AG09309 (cell line): ENCODE results near the gene TNNI2.

ENCODE experiments used
- DNase-seq: peaks from one replicate; pipeline ENCODE4 v3.0.0-alpha.2; 2010; ENCODE audit warnings: low read depth
- H3K4me3 ChIP-seq: 2 replicates; pipeline ENCODE4 v1.5.1; 2011; ENCODE audit warnings: mild to moderate bottlenecking, low read depth, low read length, moderate library complexity; ENCODE audit not compliant: control insufficient read depth
- CTCF ChIP-seq: IDR thresholded peaks from 2 replicates; pipeline ENCODE4 v1.5.1; 2011; ENCODE audit warnings: mild to moderate bottlenecking, low read depth, low read length, inconsistent platforms; ENCODE audit not compliant: insufficient read depth, control insufficient read depth; ENCODE audit errors: missing control alignments

Gene TNNI2

DNA sequence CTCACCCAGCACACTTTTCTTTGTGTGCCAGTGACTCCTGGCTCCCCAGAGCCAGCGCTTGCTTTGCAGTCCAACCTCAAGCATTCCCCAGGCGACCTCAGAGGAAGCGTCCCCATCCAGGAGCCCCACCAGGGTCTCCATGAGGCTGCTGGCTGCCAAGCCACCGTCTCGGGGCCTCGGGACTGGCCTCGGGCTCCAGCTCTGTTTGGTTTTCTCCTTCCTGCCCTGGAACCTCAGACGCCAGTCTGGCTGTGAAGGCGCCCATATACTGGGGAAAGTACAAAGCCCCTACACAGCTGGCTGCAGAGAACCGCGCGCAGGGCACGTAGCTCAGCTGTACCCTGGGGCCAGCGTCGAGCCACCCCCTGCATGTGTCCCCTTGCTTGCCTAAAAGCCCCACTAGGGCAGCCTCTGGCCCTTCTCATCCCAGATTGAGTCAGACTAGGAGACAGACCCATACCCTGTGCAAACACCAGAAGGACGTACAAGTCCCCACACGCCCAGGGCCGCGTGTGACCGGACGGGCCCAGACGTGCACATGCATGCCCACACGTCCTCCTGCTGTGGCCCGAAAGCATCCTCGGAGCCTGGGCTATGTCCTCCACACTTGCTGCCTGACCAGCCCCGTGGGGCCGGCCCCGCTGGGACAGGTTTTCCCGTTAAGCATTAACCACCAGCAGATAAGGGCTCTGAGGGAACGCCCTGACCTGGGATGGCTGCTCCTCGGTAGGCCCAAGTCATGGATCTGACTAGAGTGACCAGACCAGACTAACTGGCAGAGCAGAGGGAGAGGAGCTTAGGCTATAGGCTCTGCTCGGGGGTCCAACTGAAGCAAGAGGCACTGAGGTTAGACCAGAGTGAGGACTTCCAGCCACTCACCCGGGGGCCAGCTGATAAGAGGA is 8.2 kb upstream of the TNNI2 start:
- no peak for DNase-seq
- H3K4me3 ChIP-seq = no peak overlapping the region
- TF ChIP-seq CTCF = no peak

DNA sequence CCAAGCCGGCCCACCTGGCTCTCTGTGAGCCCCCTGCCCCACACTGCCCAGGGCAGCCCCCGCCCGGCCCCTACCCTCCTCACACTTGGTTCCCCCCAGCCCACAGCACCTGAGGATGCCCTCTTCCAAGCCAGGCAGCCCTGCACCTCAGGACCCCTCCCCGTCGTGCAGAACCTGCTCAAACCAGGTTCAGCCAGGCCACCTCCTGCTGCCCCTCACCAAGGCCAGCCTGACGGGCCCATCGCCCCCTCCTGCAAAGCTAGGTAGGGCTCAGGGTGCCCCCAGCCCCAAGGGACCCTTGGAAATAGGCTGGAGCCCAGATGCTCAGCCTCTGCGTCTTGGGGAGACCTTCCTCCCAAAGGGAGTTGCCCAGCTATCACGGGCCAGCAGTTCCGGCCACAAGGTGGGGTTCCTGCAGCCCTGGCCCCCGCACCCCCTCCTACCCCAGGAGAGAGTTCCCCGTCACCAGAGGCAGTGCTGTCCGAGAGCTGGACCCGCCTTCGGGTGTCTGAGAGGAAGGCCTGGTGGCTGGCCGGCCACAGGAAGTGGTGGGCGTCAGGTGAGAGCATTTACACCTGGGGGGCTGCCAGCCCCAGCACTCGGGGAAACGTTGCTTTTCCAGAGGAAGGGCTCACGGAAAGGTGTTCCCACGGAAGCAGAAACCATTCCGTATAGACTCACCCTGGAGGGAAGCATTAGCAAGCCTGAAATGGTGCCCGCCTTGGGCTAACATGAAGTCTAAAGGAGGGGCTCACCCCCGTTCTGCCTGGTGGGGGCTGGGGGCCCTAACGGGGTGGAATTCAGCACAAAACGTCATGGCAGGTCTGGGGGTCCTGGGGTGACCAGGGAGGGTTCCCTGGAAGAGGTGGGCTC is 7.2 kb upstream of the TNNI2 start:
- H3K4me3 ChIP-seq = no peak overlapping the region

DNA sequence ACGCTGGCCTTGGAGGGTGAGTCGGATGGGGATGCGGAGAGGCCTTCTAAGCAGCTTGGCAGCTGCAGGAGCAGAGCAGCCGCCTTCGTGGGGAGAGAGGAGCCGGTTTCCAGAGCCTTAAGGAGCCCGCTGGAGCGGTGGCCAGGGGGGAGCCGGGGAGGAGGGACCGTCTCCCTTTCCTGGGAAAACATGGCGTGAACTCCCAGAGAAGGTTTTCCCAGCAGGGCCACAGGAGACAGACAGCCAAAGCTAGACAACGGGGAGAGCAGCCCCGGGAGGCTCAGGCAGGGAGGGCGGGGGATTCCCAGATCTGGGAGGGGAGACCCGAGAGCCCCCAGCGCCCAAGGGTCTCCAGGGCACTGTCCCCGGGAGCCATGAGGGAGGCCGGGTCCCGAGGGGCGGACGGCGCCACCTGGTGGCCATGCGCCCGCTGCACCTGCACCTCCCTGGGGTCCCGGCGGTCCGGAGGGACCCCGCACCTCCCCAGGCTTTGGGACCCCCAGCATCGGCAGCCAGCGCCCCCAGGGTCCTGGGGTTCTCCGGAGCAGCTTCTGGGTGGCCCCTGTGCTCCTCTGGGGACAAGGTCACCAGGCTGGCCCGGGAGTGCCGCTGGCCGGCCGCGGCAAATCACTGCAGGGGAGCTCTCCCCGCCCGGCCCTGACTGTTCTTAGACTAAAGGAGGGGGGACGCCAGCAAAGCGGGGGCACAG is 6.4 kb upstream of the TNNI2 start:
- peak; percentile 89 for TF ChIP-seq CTCF
- no peak for DNase-seq
- H3K4me3 ChIP-seq = no peak overlapping the region

More for the DNA sequence above, 7.2 kb upstream of the TNNI2 start:
- TF ChIP-seq CTCF = no peak
- DNase-seq = no peak

DNA sequence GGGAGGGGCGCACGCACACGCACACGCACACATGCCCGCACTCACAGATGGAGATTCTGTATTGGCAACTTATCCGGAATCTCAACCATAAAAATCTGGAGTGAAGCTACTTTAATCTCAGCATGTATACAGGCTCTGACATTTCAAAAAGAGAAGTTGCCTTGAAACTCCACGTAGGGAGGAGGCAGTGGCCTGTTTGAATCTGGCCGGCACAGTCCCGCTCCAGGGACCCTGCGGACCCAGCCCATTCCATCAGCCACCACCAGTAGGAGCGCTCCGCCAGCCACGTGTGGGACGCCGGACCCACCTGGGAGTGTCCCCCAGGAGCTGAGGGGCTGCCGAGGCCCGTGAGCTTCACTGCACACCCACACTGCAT is 5.9 kb upstream of the TNNI2 start:
- no peak overlapping the region for H3K4me3 ChIP-seq
- no peak for DNase-seq
- no peak for TF ChIP-seq CTCF

DNA sequence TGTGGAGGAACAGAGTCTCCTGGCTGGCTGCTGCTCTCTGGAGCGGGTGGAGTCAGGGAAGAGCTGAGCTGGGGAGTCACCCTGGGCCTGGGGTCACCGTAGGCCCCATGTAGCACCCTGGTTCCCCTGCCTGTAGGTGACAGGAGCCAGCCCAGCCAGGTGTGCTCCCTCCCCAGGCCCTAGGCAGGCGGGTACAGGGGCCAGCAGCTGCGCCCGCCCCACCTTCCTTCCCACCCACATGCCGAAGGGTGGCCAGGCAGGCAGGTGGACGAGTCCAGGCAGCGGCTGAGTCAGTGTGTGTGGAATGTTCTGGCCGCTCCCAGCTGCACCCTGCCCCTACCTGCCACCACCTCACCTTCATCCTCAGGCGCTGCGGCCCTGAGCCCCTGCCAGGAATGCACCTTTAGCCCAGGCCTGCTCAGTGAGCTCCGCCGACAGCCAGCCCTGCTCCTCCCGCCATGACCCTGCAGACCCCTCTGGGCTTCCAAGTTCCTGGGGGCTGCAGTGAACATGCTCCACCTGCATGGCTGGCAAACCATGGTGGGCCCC is 4.6 kb upstream of the TNNI2 start:
- no peak overlapping the region for H3K4me3 ChIP-seq
- no peak for DNase-seq
- TF ChIP-seq CTCF = no peak

- TF ChIP-seq CTCF = no peak
- no peak for DNase-seq
Observed at GRCh38 chr11:1834779-1835670, 3.8 kb upstream of the TNNI2 start, which contains the start of gene SYT8. Gene SYT8, plus strand, starts transcription at chr11:1834990. Its CDS starts 116 bp downstream, at chr11:1835106.

More at GRCh38 chr11:1834779-1835670, 3.8 kb upstream of the TNNI2 start, which contains the start of gene SYT8:
- no peak within 1 kb of the TSS for H3K4me3 ChIP-seq
